ENCODE results near the gene KLK11. TPM values are rescaled to one million over a fixed set of nuclear protein-coding genes. Genes with fewer than 3 reads are reported as not detected.

KLK11 gene
- total and polyA plus RNA-seq, 2 of the 8 experiments (the other 6 are each of a cell fraction or from before 2014, with no cell fraction given): 0.45 TPM; not detected in 1

DNA sequence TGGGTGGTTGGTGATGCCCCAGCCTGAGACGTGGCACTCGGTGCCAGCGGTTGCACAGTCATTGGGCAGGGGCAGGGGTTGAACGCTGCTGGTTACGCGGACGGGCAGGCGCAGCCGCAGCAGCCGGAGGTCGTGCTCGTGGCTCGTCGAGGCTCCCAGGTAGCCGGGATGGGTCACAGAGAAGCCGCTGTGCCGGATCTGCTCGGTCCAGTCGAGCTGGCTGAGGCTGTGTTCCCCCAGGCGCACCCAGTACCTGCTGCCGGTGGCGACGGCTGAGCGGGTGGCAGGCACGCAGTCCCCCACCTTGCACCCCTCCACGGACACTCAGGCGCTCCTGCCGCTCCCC lies 5.4 kb upstream of the KLK11 start:
- H4K91ac ChIP-seq (replicated peaks; ENCODE audit: insufficient read length, low read length): no peak overlapping the region
- no peak overlapping the region for H3K27ac ChIP-seq (ENCODE audit: low read depth, low read length)
- H3K18ac ChIP-seq (ENCODE audit: extremely low read depth, low read length): no peak overlapping the region
- H4K8ac ChIP-seq (ENCODE audit: extremely low read depth, insufficient read depth, low read length): peak overlapping the region; percentile 16; the same call in 1 of the 2 replicates
- no peak for DNase-seq (ENCODE audit: low read depth in 1 of 2, low spot score in 2 of 2)
- H2BK15ac ChIP-seq (ENCODE audit: low read length): no peak overlapping the region
- no peaks in the 10 kb centered on the region; the same call in 1 of the 2 replicates for H3K79me1 ChIP-seq (ENCODE audit: low read depth, low read length)
- H3K14ac ChIP-seq (ENCODE audit: insufficient read length): no peak overlapping the region
- no peak overlapping the region for H3K4me2 ChIP-seq (ENCODE audit: insufficient read depth in 1 of 2, low read depth in 2 of 2, low read length in 2 of 2)
- TF ChIP-seq KDM1A (IDR thresholded peaks at IDR 0.05; ENCODE audit: borderline replicate concordance, low read length) (no peak), CEBPB (IDR thresholded peaks at IDR 0.05; ENCODE audit: low read depth, low read length) (no peak), FOSL1 (IDR thresholded peaks at IDR 0.05; ENCODE audit: insufficient read depth, low read depth, low read length) (no peak), EGR1 (IDR thresholded peaks at IDR 0.05; ENCODE audit: borderline replicate concordance, low read depth, low read length) (no peak)
- TF ChIP-seq, protein P1, sequence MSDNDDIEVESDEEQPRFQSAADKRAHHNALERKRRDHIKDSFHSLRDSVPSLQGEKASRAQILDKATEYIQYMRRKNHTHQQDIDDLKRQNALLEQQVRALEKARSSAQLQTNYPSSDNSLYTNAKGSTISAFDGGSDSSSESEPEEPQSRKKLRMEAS (IDR thresholded peaks at IDR 0.05): no peak
- 94% methylated on average over 26 of the region's 28 CpGs; no CpG with 5 or more reads in 1 of the 2 experiments for WGBS, 2 experiments (ENCODE audit: extremely low coverage in 1 of 2, insufficient coverage in 1 of 2, insufficient read length in 1 of 2, insufficient replicate concordance in 2 of 2, low coverage in 1 of 2, low lambda C conversion rate in 2 of 2, missing lambda C conversion rate in 1 of 2)
- H3K9me3 ChIP-seq (ENCODE audit: insufficient read depth in 2 of 2, low read depth in 1 of 2, low read length in 1 of 2): no peaks in the 10 kb centered on the region
- H2BK12ac ChIP-seq (ENCODE audit: low read depth, low read length): no peak overlapping the region
- H3K4me1 ChIP-seq (replicated peaks in 1 of 4; ENCODE audit: control insufficient read depth in 3 of 4, insufficient read depth in 4 of 4, low read length in 3 of 4): peaks cover 0 to 11% (median 7%) of the 10 kb centered on the region in 4 experiments; a peak in 5 of 7 replicates
- ChIA-PET POLR2A (ENCODE audit: partially characterized antibody) (no interaction called here), CTCF (ENCODE audit: partially characterized antibody) (interaction anchor here (2.4 kb wide), 1 partner anchor 64 kb away, joined by 10 read pairs; no protein-coding TSS in a partner anchor)
- H3K4ac ChIP-seq (replicated peaks; ENCODE audit: insufficient read length, low read depth, low read length): no peak overlapping the region
- FAIRE-seq: no peak
- H3K23ac ChIP-seq (ENCODE audit: insufficient read length): no peak overlapping the region
- H2BK5ac ChIP-seq (ENCODE audit: low read depth, low read length): no peak overlapping the region
- H3K9ac ChIP-seq (replicated peaks in 1 of 4; ENCODE audit: extremely low read depth in 1 of 4, low read depth in 3 of 4, low read length in 3 of 4): no peak overlapping the region
- no peak overlapping the region for H2AFZ ChIP-seq (ENCODE audit: low read length)
- no peak overlapping the region for H3K4me3 ChIP-seq (ENCODE audit: extremely low read depth in 1 of 4, insufficient read depth in 2 of 4, low read depth in 3 of 4, low read length in 4 of 4)
- H3K27me3 ChIP-seq (replicated peaks in 1 of 4; ENCODE audit: control insufficient read depth in 3 of 4, extremely low read depth in 1 of 4, insufficient read depth in 3 of 4, low read length in 3 of 4): no peaks in the 10 kb centered on the region; a peak in 1 of 7 replicates
- no peak overlapping the region for H3K56ac ChIP-seq (replicated peaks; ENCODE audit: insufficient read length, low read depth, low read length)
- no peaks in the 10 kb centered on the region for H3K36me3 ChIP-seq (ENCODE audit: control insufficient read depth in 2 of 4, insufficient read depth in 4 of 4, low read length in 3 of 4)
- no peak overlapping the region for H2AK5ac ChIP-seq (ENCODE audit: low read depth, low read length)
- no peak overlapping the region for H2BK120ac ChIP-seq (replicated peaks; ENCODE audit: low read depth, low read length)
- no peaks in the 10 kb centered on the region for H4K20me1 ChIP-seq (replicated peaks in 1 of 2; ENCODE audit: control insufficient read depth in 1 of 2, insufficient read depth in 2 of 2, low read length in 2 of 2)
- no peak overlapping the region for H4K5ac ChIP-seq (ENCODE audit: insufficient read length, low read depth, low read length)
- no peaks in the 10 kb centered on the region for H3K23me2 ChIP-seq (ENCODE audit: low read depth, low read length)
- H2BK20ac ChIP-seq (ENCODE audit: low read length): no peak overlapping the region
- H3K79me2 ChIP-seq (ENCODE audit: control insufficient read depth in 1 of 2, insufficient read depth in 2 of 2, low read length in 2 of 2): no peaks in the 10 kb centered on the region

Measured in H1 (cell line).